Natural killer cell (primary cell): ENCODE data around the gene MICAL2. TPM values are rescaled to one million over a fixed set of nuclear protein-coding genes. Genes with fewer than 3 reads are reported as not detected.

Experiments
- ATAC-seq, 3 donors: fragments of 150-1000 bp in 2 of 3; fragments of 200-7000 bp in 1 of 3; cut with Tn5 transposase; 1 replicate in 1 of 3; 2 replicates in 2 of 3; pipeline ENCODE4 v1.10.0; 2021; ENCODE audit warnings: mild to moderate bottlenecking in 2 of 3, moderate library complexity in 2 of 3
- DNase-seq, 2 donors: peaks; one replicate each; pipeline versions ENCODE4 v3.0.0 to v3.0.0-alpha.2; 2013 to 2021; ENCODE audit warnings: mixed read lengths in 1 of 2
- H3K27ac ChIP-seq: one replicate; pipeline ENCODE4 v1.5.1; 2013; ENCODE audit warnings: mild to moderate bottlenecking, low read length
- H3K27me3 ChIP-seq: one replicate; pipeline ENCODE4 v1.6.1; 2013; ENCODE audit warnings: low read length; ENCODE audit not compliant: control insufficient read depth, insufficient read depth
- H3K36me3 ChIP-seq: one replicate; pipeline ENCODE4 v1.6.1; 2013; ENCODE audit warnings: low read length; ENCODE audit not compliant: control insufficient read depth, insufficient read depth
- H3K4me1 ChIP-seq: one replicate; pipeline ENCODE4 v1.6.1; 2013; ENCODE audit warnings: low read length; ENCODE audit not compliant: control insufficient read depth, insufficient read depth
- H3K4me3 ChIP-seq: one replicate; pipeline ENCODE4 v1.5.1; 2013; ENCODE audit warnings: low read length
- H3K9me3 ChIP-seq: one replicate; pipeline ENCODE4 v1.6.1; 2013; ENCODE audit warnings: low read length; ENCODE audit not compliant: control insufficient read depth, insufficient read depth
- H3K27ac Mint-ChIP-seq, 2 donors: one replicate each; pipeline ENCODE4 v1.8.0; 2022; ENCODE audit warnings: mild to moderate bottlenecking in 2 of 2, mixed read lengths in 2 of 2, moderate library complexity in 1 of 2
- H3K27me3 Mint-ChIP-seq, 2 donors: one replicate each; pipeline ENCODE4 v1.8.0; 2022; ENCODE audit warnings: low read depth in 2 of 2, mixed read lengths in 2 of 2
- H3K36me3 Mint-ChIP-seq: one replicate; pipeline ENCODE4 v1.8.0; 2022; ENCODE audit warnings: mixed read lengths
- H3K4me1 Mint-ChIP-seq, 2 donors: one replicate each; pipeline ENCODE4 v1.8.0; 2022; ENCODE audit warnings: mixed read lengths in 2 of 2
- H3K4me3 Mint-ChIP-seq: one replicate; pipeline ENCODE4 v1.8.0; 2022; ENCODE audit warnings: mild to moderate bottlenecking, moderate library complexity, mixed read lengths
- H3K9me3 Mint-ChIP-seq, 2 donors: one replicate each; pipeline ENCODE4 v1.8.0; 2022; ENCODE audit warnings: mixed read lengths in 2 of 2
- CTCF ChIP-seq: fragments of 200-600 bp; IDR thresholded peaks from one replicate; pipeline ENCODE4 v1.8.0; 2022; ENCODE audit warnings: antibody characterized with exemption
- WGBS: methylation state at CpG from one replicate; pipeline ENCODE4 v1.1.7; 2013; ENCODE audit warnings: missing lambda C conversion rate; ENCODE audit not compliant: insufficient coverage; 5-methylcytosine and 5-hydroxymethylcytosine counted together
- intact Hi-C: fragments of 100-400 bp; cut with micrococcal nuclease; formaldehyde crosslinking; loops from one replicate; pipeline ENCODE4 v1.14.2; 2022
- total RNA-seq, 4 donors: library from RNA; stranded (reverse); fragments of 120-200 nt in 1 of 4; gene quantifications; one replicate each; pipeline versions ENCODE4 v1.2.3 to v1.2.4, GENCODE V29; 2013 to 2022

Gene MICAL2
- total RNA-seq, 3 donors from 2014 or later (not counting 1 experiment from before 2014, with no cell fraction given), result 54.6 to 68.6 (median 57.4) TPM

- whole genome bisulfite sequencing, result 98% methylated on average over 4 of the region's 4 CpGs
- H3K27ac ChIP-seq, result no peak overlapping the region
- no peak for ATAC-seq
- H3K27me3 ChIP-seq, result no peaks in the 10 kb centered on the region
- H3K36me3 ChIP-seq, result no peaks in the 10 kb centered on the region
- H3K27ac Mint-ChIP-seq, result no peak overlapping the region
- H3K4me1 ChIP-seq, result peaks cover 12% of the 10 kb centered on the region
- H3K27me3 Mint-ChIP-seq, result peaks cover 12 to 33% of the 10 kb centered on the region in 2 donors
- DNase-seq, result no peak
- H3K9me3 ChIP-seq, result no peaks in the 10 kb centered on the region
- H3K9me3 Mint-ChIP-seq, result no peaks in the 10 kb centered on the region
- H3K36me3 Mint-ChIP-seq, result no peaks in the 10 kb centered on the region
- H3K4me3 Mint-ChIP-seq, result no peak overlapping the region
- intact Hi-C loops, result no loop called here
- peaks cover 10% of the 10 kb centered on the region in 2 donors for H3K4me1 Mint-ChIP-seq
- TF ChIP-seq CTCF, result no peak
- H3K4me3 ChIP-seq, result no peak overlapping the region
These were observed 36.5 kb upstream of the MICAL2 start for GRCh38 chr11:12073886-12074285.

DNA sequence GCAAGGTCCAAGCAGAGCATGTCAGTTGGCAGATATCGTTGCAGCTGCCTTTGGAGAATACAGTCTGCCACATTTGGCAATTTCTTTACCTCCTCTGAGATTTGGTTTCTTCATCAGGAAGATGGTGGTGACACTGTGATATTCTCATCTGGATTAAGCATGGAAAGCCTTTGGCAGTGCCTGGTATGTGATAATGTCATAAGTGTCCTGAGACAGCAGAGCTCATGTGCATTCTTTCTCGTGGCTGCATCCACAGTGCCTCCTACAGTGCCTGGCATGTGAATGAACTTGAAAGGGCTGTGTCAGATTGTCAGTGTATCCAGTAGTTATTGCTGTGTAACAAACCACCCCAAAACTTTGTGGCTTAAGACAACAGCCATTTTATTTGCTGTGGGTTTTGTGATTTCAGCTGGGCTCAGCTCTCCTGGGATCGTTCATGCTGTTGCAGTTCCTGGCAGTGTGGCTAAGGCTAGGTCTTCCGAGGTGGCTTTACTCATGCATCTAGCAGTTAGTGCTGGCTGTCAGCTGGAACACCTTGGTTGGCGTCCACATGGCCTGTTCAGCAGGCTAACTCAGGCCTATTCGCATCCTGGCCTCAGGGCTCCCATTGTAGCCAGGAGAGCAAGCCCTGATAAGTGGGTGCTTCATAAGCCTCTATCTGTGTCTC is 35.7 kb upstream of the MICAL2 start:
- Histone ChIP-seq H3K4me3 (no peak overlapping the region), H3K27ac (no peak overlapping the region), H3K27me3 (no peaks in the 10 kb centered on the region), H3K4me1 (peaks cover 12% of the 10 kb centered on the region), H3K9me3 (no peaks in the 10 kb centered on the region), H3K36me3 (no peaks in the 10 kb centered on the region)
- H3K36me3 Mint-ChIP-seq, result no peaks in the 10 kb centered on the region
- peaks cover 13 to 41% of the 10 kb centered on the region in 2 donors for H3K27me3 Mint-ChIP-seq
- H3K4me1 Mint-ChIP-seq, result peaks cover 10% of the 10 kb centered on the region in 2 donors
- H3K9me3 Mint-ChIP-seq, result no peaks in the 10 kb centered on the region
- no peak for TF ChIP-seq CTCF
- no peak overlapping the region for H3K27ac Mint-ChIP-seq
- 92% methylated on average over 6 of the region's 6 CpGs for WGBS
- intact Hi-C loops, result no loop called here
- DNase-seq (no peak), ATAC-seq (no peak)
- H3K4me3 Mint-ChIP-seq, result no peak overlapping the region

DNA sequence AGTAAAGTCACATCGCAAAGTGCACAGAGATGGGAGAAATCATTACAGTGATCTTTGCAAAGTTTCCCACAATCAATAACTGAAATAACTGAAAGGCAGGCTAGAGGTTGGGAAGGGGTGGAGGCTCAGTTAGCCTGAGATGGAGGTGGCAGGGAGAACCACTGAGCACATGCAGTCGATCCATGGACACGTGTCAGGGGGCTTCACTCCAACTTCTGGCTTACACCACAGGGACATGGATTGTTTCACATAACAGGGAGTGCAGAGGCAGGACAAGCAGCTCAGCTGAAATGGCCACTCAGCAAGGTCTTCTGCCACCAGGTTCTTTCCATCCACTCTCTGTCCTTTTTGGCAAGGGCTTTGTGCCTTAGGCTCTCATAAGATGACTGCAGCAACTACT is 35.1 kb upstream of the MICAL2 start:
- no peak overlapping the region for H3K4me3 ChIP-seq
- H3K9me3 Mint-ChIP-seq, result no peaks in the 10 kb centered on the region
- H3K27ac ChIP-seq, result no peak overlapping the region
- intact Hi-C loops, result no loop called here
- WGBS, result 100% methylated on average over 3 of the region's 3 CpGs
- peaks cover 16 to 41% of the 10 kb centered on the region in 2 donors for H3K27me3 Mint-ChIP-seq
- H3K4me1 ChIP-seq, result peaks cover 12% of the 10 kb centered on the region
- H3K9me3 ChIP-seq, result no peaks in the 10 kb centered on the region
- H3K36me3 ChIP-seq, result no peaks in the 10 kb centered on the region
- DNase-seq, result no peak
- H3K27me3 ChIP-seq, result no peaks in the 10 kb centered on the region
- H3K27ac Mint-ChIP-seq, result no peak overlapping the region
- no peak for ATAC-seq
- H3K4me1 Mint-ChIP-seq, result peaks cover 10% of the 10 kb centered on the region in 2 donors
- H3K4me3 Mint-ChIP-seq, result no peak overlapping the region
- no peaks in the 10 kb centered on the region for H3K36me3 Mint-ChIP-seq
- TF ChIP-seq CTCF, result no peak
